ENCODE data around the gene OOSP1. TPM values are rescaled to one million over a fixed set of nuclear protein-coding genes. Genes with fewer than 3 reads are reported as not detected.
"Not testable (repeated sequence)": the region's sequence is repeated elsewhere in the genome, so short reads cannot be mapped to it uniquely, and the experiment has no call there.

The OOSP1 gene
- polyA plus RNA-seq, 1 donor = not detected

DNA sequence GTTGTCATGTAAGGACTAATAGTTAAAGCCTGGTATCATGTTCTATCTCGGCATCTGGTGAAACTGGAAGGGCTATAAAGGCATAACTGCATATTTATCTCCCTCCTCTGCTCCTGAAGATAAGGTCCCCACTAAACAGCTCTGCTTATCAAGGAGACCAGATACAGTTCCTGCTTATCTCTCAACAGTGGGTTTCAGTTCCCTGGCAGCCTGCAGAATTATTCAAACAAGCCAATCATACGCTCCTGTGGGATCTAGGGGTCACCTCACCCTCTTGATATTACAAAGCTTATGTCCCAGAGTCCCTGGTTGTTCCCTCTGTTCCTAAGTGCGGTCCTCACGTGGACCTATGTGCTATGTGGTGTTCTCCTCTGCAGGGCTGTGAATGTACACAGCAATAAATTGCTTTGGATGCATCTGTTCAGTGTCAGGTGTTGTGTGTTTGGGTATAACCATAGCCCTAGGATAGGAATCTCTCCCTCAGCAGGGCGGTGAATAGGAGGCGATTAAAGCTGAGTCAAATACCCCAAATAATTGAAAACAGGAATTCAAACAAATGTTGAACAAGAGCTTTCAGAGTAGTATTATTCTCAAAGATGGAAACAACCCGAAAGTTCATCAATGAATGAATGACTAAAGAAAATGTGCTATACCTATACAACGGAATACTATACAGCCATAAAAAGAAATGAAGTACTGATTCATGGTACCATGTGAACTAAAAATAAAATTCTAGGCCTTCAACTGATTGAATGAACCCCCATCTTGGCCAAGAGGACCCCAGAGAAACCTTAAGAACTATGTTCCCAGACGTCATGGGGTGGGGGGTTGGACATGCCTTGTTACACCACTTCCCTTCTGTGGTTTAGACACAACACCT lies 22.5 kb downstream of the OOSP1 start:
- DNase-seq (ENCODE audit: low read depth) = no peak

DNA sequence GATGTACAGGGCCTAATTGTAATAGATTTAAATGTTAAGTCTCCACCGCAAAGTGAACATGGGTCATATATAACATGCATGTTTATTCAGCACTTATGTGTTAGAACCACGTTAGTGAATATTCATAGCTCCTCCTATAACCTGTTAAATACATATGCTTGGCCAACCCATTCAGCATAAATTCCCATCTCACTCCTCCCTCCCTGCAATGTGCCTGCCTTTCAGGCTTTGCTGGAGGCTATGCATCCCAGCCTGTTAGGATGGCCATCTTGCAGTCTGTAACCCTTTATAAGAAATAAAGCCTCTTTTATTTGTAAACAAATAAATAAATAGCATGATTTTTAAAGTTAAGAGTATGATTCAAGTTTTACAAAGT lies 23.9 kb downstream of the OOSP1 start:
- DNase-seq (ENCODE audit: low read depth) = no peak

DNA sequence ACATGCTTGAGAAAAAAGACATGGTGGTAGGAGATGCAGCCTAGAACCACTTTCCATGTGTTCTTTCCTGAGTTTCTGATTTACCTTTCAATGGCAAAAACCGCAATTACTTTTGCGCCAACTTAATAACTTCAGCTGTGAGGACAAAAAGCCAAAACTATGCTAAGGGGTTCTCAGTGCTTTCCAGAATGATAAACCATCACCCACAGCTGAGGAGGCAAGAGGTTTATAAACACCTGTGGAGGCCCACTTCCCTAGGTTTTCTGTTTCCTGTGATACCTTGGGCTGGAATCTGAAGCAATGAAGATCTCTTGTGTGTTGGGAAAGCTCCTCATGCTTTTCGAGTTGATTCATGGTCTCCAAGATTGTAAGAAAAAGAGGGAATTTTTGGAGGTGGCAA lies 25.5 kb downstream of the OOSP1 start, which contains the start of gene OOSP4A:
Gene OOSP4A, plus strand, starts transcription at position 301 of the 400 bp plus-strand sequence. Its CDS starts 0 bp downstream, at position 301.
- DNase-seq (ENCODE audit: low read depth) = no peak

DNA sequence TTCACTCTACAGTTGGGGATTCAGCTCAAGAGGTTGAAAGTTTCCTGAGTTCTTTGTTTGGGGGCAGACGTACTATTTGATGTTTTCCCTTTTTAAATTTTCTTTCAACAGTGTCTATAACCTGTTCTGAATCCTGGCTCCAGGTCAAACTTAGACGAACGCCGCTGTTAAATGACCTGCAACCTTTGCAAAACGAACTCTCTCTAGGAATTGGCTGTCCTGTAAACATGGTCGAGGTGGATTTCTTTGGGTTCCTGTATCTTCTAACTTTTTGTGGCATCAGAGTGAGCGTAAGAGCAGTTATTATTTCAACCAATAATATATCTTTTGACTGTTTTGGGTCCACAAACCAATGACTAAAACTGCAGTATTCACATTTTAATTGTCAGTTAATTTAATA lies 27.2 kb downstream of the OOSP1 start:
- no peak for DNase-seq (ENCODE audit: low read depth)

DNA sequence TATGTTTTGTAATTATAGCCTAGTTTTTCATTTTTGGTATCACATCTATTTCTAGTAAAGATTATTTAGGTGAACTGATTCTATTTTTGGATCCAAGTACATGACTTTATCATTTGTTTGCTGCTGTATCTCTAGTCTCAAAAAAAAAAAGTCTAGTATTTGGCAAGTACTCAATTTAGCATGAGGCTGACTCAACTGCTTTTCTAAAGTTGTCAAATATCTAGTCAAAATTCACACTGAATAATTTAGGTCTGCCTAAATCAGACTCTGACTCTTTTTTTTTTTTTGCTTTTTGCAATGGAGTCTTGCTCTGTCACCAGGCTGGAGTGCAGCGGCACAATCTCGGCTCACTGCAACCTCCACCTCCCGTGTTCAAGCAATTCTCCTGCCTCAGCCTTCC lies 28.0 kb downstream of the OOSP1 start:
- DNase-seq (ENCODE audit: low read depth) = no peak

DNA sequence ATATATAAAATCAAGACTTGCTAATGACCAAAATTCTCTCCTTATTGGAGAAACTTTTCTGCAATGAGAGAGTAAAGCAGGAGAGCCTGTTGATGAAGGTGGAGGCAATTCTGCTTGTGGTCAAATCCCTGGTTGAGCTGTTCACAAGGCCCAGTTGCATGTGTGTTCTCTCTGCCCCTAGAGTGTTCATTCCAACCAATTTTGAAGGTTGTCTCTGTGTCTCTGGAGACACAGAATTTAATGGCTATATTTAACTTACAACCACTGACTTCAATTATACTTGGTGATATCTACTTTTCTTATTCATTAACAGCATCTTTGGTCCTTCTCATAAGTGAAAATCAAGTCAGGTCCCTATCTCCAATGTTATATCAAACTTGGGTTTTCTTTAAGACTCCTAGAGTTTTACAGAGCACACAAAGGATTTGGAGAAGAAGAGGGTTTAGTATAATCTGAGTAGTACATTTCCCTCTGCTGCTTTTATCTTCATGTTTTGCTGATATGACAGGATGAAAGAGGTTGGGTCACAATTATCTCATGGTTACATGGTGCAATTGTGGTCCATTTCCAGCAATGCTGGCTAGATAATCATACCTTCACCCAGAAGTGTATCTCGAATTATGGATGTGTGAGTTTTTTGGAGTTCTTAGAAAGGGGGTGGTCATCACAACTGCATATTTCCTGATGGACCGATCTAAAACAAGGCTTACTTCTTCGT lies 29.6 kb downstream of the OOSP1 start:
- DNase-seq (ENCODE audit: low read depth) = no peak

DNA sequence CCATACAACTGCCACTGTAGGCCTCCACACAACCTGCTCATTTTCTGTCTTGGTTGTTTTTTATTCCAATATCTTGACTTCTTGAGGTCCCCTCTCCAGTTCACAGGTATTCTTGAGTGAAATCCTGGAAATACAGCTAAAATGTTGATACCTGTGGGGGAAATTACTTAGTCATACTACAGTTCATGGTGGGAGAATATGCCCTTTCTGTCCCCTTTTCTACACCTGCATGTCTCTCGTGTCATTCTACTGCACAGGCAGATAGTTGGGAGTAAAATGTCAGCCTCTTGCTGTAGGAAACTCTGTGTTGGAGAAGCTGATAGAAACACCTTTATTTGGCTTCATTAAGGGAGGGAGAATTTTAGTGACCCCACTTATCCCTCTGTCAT lies 30.2 kb downstream of the OOSP1 start:
- no peak for DNase-seq (ENCODE audit: low read depth)

DNA sequence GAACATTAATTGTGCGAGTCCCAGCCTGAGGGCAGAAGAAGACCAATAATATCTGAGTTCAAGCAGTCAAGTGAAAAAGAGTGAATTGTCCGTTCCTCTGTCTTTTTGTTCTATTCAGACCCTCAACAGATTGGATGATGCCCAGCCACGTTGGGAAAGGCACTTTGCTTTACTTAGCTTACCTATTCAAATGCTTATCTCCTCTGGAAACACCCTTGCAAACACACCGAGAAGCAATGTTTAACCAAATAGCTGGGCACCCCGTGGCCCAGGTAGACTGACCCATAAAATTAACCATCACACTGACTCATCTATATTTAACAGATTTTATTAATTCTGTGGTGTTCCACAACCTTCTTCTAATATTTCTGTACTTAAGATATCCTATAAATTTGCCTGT lies 34.9 kb downstream of the OOSP1 start:
- no peak for DNase-seq (ENCODE audit: low read depth)

DNA sequence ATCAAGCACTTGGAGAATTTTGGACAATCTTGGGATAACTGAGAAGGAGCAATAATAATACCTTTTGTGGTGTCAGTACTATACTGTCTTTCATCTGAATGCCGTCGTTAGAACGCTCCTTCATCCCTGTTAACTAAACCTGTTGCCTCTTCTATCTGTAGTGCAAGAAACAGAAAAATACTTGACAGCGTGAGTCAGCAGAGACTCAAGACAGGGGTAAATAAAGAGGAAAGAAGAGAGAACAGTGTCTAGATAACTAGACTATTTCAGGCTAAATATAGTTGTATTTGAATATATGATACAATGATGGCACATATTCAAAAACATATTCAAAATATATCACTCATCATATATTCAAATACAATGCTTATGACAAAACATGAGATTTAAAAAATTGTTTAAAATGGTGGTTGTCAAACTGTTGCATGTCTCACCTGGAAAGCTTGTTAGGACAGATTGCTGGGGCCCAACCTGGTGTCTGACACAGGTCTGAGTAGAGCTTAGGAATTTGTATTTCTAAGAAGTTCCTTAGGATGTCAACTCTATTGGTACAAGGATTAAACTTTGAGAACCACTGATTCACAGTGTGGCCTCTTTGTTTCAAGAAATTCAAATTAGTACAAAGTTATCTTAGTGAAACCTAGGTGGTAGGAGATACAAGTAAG lies 43.0 kb downstream of the OOSP1 start:
- DNase-seq (ENCODE audit: low read depth) = no peak

DNA sequence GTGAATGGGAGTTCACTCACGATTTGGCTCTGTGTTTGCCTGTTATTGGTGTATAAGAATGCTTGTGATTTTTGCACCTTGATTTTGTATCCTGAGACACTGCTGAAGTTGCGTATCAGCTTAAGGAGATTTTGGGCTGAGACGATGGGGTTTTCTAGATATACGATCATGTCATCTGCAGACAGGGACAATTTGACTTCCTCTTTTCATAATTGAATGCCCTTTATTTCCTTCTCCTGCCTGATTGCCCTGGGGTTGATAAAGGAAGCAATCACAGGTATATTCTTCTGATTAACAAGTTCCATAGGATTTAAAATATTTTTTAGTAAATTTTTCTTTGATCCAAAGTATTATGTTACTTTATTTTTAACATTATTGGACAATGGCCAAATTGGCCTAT lies 43.8 kb downstream of the OOSP1 start:
- not testable (repeated sequence) for DNase-seq (ENCODE audit: low read depth)

DNA sequence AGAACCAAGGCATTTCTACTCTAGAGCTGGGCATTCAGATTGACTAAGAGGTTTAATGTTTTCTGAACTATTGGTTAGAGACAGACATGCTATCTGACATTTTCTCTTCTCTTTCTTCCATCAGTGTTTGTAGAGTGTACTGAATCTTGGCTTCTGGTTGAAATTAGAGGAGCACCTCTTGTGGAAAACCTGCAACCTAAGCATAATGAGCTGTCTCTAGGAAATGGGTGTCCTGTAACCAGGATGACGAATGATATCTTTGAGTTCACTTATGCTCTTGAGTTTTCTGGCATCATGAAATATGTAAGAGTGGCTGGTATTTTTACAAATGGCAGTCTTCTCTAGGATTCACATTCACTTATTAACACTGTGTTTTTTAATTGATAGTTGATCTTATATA lies 45.0 kb downstream of the OOSP1 start:
- no peak for DNase-seq (ENCODE audit: low read depth)

DNA sequence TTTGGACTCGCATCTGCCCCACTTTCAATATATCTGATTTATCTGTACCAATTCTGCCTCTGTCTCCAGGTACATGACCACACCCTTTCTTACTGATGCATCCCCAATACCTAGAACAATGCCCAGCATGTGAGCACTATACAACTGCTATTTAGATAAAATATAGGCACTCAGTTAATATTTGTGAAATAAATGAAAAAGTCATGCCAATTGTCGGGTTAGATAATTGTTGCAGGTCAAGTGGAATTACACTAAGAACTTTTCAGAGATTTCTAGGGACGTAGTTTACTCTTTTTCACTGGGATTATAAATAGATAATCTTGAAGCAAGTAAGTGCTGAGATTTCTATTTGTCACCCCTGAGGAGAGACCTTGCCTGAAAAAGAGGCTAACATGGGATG lies 46.1 kb downstream of the OOSP1 start:
- no peak for DNase-seq (ENCODE audit: low read depth)

DNA sequence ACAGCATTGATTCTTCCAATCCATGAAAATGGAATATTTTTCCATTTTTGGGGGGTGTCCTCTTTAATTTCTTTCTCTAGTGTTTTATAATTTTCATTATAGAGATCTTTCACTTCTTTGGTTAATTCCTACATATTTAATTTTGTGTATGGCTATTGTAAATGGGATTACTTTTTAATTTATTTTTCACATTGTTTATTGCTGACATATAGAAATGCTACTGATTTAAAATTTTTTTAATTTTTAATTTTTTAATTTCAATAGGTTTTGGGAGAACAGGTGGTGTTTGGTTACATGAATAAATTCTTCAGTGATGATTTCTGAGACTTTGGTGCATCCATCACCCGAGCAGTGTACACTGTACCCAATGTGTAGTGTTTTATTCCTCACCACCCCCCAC lies 52.2 kb downstream of the OOSP1 start:
- DNase-seq (ENCODE audit: low read depth) = no peak

DNA sequence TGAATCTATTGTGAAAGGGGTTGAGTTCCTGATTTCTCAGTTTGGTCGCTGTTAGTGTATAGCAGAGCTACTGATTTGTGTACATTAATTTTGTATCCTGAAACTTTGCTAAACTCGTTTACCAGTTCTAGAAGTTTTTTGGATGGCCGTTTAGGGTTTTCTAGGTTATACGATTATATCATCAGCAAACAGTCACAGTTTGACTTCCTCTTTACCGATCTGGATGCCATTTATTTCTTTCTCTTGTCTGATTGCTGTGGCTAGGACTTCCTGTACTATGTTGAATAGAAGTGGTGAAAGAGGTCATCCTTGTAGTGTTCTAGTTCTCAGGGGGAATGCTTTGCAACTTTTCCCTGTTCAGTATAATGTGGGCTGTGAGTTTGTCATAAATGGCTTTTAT lies 54.2 kb downstream of the OOSP1 start:
- no peak for DNase-seq (ENCODE audit: low read depth)

DNA sequence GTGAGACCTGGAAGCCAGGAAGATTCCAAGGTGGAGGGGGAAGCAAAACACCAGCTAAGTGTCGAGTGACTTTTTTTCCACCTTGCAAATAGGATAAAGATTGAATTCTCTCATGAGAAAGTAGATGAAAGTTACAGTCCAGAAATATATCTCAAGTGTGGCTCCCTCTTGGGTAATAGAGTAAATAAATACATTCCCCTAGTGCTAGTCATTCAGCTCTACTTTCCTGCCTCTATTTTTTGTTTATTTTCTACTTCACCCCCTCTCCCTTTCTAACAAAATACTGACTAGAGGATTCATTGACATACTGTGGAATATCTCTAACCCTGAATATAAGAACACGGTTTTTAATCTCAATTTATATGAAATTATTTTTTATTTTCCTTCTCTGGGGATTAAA lies 59.6 kb downstream of the OOSP1 start:
- no peak for DNase-seq (ENCODE audit: low read depth)

DNA sequence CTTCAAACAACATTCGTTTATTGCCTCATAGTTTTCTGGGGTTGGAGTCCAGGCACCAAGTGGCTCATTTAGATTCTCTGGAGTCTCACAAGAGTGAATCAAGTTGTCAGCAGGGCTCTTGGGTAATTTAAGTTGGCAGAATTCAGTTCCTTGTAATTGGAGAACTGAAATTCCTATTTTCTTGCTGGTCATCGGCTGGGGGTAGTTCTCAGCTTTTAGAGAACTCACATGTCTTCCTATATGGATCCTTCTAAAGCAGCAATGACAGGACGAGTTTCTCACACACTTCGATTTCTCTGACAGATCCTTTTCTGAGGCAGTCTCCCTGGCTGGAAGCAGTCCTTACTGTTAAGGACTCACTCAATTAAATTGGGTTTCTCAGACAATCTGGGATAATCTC lies 61.5 kb downstream of the OOSP1 start:
- DNase-seq (ENCODE audit: low read depth) = no peak

DNA sequence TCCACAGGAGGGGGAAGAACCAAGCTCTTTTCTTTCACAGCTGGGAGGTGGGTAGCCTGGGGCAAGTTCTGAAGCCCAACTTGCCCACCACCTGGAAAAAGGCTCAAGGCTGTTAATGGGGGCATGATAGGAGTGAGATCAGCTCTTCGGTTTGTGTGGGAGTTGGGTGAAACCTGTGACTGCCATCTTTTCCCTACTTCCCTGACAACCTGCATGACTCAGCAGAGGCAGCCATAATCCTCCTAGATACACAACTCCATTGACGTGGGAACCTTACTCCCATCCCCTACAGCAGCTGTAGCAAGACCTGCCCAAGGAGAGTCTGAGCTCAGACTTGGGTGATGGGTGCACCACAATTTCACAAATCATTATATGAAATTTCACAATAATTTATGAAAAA lies 65.5 kb downstream of the OOSP1 start:
- DNase-seq (ENCODE audit: low read depth) = no peak

DNA sequence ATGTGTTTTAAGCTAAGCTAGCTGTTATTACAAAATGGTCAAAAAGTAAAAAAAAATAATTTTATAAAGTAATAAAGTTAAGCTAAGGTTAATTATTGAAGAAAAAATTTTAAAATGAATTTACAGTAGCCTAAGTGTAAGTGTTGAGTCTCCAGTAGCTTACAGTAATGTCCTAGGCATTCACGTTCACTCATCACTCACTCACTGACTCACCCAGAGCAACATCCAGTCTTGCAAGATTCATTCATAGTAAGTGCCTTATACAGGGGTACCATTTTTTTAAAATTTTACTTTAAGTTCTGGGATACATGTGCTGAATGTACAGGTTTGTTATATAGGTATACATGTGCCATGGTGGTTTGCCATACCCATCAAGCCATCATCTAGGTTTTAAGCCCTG lies 67.1 kb downstream of the OOSP1 start:
- no peak for DNase-seq (ENCODE audit: low read depth)

All from forelimb muscle (tissue), 1 donor.